Loucy (cell line): ENCODE data around the gene MRGPRE.
"Not testable (repeated sequence)": the region's sequence is repeated elsewhere in the genome, so short reads cannot be mapped to it uniquely, and the experiment has no call there.

Experiments used
- H2AFZ ChIP-seq: fragments of 200-600 bp; sonication (generic); 2 replicates; pipeline ENCODE4 v1.6.0; 2016; ENCODE audit warnings: antibody characterized with exemption, mild to moderate bottlenecking, low read length, moderate library complexity
- H3F3A ChIP-seq: fragments of 200-600 bp; 2 replicates; pipeline ENCODE4 v1.6.0; 2016; ENCODE audit warnings: antibody characterized with exemption, low read depth, mild to moderate bottlenecking
- H3K27me3 ChIP-seq: fragments of 200-600 bp; sonication (generic); 2 replicates; pipeline ENCODE4 v1.6.1; 2014; ENCODE audit warnings: low read length, mild to moderate bottlenecking; ENCODE audit not compliant: insufficient read depth, poor library complexity, severe bottlenecking
- H3K36me3 ChIP-seq: fragments of 200-600 bp; sonication (generic); 2 replicates; pipeline ENCODE4 v1.6.1; 2016; ENCODE audit warnings: low read length; ENCODE audit not compliant: insufficient read depth
- H3K4me1 ChIP-seq: fragments of 200-600 bp; sonication (generic); 2 replicates; pipeline ENCODE4 v1.5.1; 2014; ENCODE audit warnings: low read length, mild to moderate bottlenecking; ENCODE audit not compliant: insufficient read depth, poor library complexity, severe bottlenecking
- H3K4me2 ChIP-seq: fragments of 200-600 bp; sonication (generic); 2 replicates; pipeline ENCODE4 v1.6.0; 2014; ENCODE audit warnings: antibody characterized with exemption, low read length, low read depth, mild to moderate bottlenecking; ENCODE audit not compliant: poor library complexity, severe bottlenecking
- H3K4me3 ChIP-seq: fragments of 200-600 bp; sonication (generic); 2 replicates; pipeline ENCODE4 v1.5.1; 2014; ENCODE audit warnings: low read length, mild to moderate bottlenecking, mixed read lengths; ENCODE audit not compliant: poor library complexity, severe bottlenecking
- H3K79me2 ChIP-seq: fragments of 200-600 bp; sonication (generic); 2 replicates; pipeline ENCODE4 v1.6.1; 2014; ENCODE audit warnings: low read length; ENCODE audit not compliant: insufficient read depth
- H3K9ac ChIP-seq: fragments of 200-600 bp; sonication (generic); 2 replicates; pipeline ENCODE4 v1.6.0; 2014; ENCODE audit warnings: mild to moderate bottlenecking, low read depth, low read length, moderate library complexity; ENCODE audit not compliant: poor library complexity, severe bottlenecking
- H3K9me2 ChIP-seq: fragments of 200-600 bp; sonication (generic); replicated peaks from 2 replicates; pipeline ENCODE4 v1.6.1; 2016; ENCODE audit warnings: low read depth, low read length, mixed read lengths
- H3K9me3 ChIP-seq: fragments of 200-600 bp; sonication (generic); 2 replicates; pipeline ENCODE4 v1.6.1; 2014; ENCODE audit warnings: mild to moderate bottlenecking, antibody characterized with exemption, low read length, low read depth; ENCODE audit not compliant: insufficient read depth
- H4K20me1 ChIP-seq: fragments of 200-600 bp; sonication (generic); 2 replicates; pipeline ENCODE4 v1.6.0; 2014; ENCODE audit warnings: antibody characterized with exemption, low read length, mild to moderate bottlenecking; ENCODE audit not compliant: insufficient read depth, poor library complexity, severe bottlenecking
- EZH2phosphoT487 ChIP-seq: fragments of 200-600 bp; IDR thresholded peaks from 2 replicates; pipeline ENCODE4 v1.6.1; 2018; ENCODE audit warnings: antibody characterized with exemption, mild to moderate bottlenecking, moderate library complexity, borderline replicate concordance
- TF ChIP-seq, protein P1 (sequence below): fragments of 200-600 bp; sonication (generic); conservative IDR thresholded peaks from 2 replicates; pipeline ENCODE4 v1.5.1; 2014; ENCODE audit warnings: mild to moderate bottlenecking, antibody characterized with exemption, low read length

MRGPRE gene

DNA sequence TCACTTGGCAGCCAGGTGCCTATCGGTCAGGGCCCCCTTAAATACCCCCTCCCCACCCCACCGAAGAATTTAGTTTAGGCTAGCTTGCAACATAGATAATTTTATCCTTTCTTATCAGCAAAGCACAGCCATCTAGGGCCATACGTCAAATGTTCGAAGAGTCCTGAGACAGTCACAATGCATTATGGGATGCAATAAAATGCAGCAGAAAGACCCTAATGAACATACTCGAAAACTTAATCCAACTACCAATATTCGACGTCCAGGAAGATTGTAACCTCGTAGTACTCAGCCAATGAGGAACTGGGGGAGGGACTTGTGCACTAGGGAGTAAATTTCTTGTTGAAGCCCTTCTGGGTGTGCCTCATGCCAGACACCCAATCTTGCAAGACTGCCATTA lies 29.6 kb upstream of the MRGPRE start:
- H3K4me3 ChIP-seq, H3K4me1 ChIP-seq, H3K79me2 ChIP-seq, H2AFZ ChIP-seq, H3F3A ChIP-seq, H3K36me3 ChIP-seq, H3K4me2 ChIP-seq, H3K9me3 ChIP-seq, H3K9ac ChIP-seq, H3K27me3 ChIP-seq, H4K20me1 ChIP-seq, H3K9me2 ChIP-seq: not testable (repeated sequence)

GRCh38 chr11:3257509-3257908 lies 25.3 kb upstream of the MRGPRE start:
- H3F3A ChIP-seq, H3K9ac ChIP-seq, H3K9me2 ChIP-seq, H2AFZ ChIP-seq, H3K4me1 ChIP-seq, H3K4me2 ChIP-seq, H3K9me3 ChIP-seq, H4K20me1 ChIP-seq, H3K79me2 ChIP-seq, H3K4me3 ChIP-seq, H3K27me3 ChIP-seq, H3K36me3 ChIP-seq: not testable (repeated sequence)

DNA sequence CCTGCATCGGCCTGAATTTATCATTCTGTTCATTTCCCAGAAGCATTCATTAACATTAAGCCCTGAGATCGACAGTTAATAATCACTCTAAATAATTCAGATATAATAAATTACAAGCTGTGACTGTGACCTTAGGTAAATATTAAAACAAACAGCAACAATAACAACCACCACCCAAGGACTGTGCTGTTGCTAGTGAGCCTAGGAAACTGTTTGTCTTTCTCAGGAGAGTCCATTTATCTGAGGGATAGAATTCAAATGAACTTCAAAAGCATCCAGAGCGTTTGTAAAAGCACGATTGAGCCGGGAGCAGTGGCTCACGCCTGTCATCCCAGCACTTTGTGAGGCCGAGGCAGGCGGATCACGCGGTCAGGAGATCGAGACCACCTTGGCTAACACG lies 23.0 kb upstream of the MRGPRE start:
- not testable (repeated sequence) for H3K27me3 ChIP-seq, H3F3A ChIP-seq, H3K79me2 ChIP-seq, H4K20me1 ChIP-seq, H3K4me2 ChIP-seq, H3K9me3 ChIP-seq, H3K36me3 ChIP-seq, H3K9ac ChIP-seq, H3K4me3 ChIP-seq, H3K4me1 ChIP-seq, H2AFZ ChIP-seq, H3K9me2 ChIP-seq

DNA sequence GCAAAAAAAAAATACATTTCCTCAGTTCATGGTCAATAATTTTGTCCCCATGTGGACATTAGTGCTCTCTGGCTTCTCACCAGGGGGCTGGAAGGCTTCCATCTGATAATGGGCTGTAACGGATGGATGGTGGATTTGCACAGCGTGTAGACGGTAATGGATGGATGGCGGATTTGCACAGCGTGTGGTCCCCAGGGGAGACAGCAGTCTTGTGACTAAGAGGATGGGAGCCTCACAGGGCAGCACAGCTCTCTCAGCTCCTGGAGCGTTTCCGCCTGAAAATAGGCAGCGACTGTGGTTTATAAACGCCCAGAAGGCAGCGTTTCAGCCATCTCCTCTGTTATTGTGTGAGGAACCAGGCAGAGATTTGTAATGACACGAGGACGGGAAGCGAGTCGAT lies 22.6 kb upstream of the MRGPRE start:
- H2AFZ ChIP-seq, H3K4me1 ChIP-seq, H3K27me3 ChIP-seq, H3K9me2 ChIP-seq, H3K9me3 ChIP-seq, H3K4me2 ChIP-seq, H3K36me3 ChIP-seq, H4K20me1 ChIP-seq, H3K4me3 ChIP-seq, H3K79me2 ChIP-seq, H3K9ac ChIP-seq, H3F3A ChIP-seq: not testable (repeated sequence)

DNA sequence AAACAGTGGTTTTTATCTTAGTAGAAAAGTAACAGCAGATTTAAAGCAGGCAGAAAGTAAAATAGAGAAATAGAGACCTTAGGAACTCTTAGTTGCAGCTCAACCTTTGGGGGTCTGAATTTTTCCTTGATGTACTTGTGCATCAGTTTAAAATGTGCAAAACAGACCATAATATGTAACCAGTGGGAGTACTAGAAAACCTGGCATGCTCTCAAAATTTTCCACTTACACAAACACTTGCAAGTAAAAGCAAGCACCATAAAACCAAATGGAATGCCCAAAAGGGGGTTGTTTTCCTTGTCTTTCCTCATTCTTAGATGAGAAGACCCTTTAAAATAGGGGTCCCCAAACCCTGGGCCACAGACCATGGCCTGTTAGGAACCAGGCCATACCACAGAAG lies 12.9 kb upstream of the MRGPRE start:
- Histone ChIP-seq H3K27me3 (no peaks in the 10 kb centered on the region), H3K4me2 (no peak overlapping the region), H3K36me3 (no peaks in the 10 kb centered on the region), H2AFZ (no peak overlapping the region), H3K4me3 (no peak overlapping the region), H4K20me1 (no peaks in the 10 kb centered on the region), H3K79me2 (no peaks in the 10 kb centered on the region), H3K9me3 (no peaks in the 10 kb centered on the region), H3K9me2 (no peaks in the 10 kb centered on the region), H3F3A (no peaks in the 10 kb centered on the region), H3K9ac (no peak overlapping the region), H3K4me1 (no peaks in the 10 kb centered on the region)
- TF ChIP-seq, protein P1, sequence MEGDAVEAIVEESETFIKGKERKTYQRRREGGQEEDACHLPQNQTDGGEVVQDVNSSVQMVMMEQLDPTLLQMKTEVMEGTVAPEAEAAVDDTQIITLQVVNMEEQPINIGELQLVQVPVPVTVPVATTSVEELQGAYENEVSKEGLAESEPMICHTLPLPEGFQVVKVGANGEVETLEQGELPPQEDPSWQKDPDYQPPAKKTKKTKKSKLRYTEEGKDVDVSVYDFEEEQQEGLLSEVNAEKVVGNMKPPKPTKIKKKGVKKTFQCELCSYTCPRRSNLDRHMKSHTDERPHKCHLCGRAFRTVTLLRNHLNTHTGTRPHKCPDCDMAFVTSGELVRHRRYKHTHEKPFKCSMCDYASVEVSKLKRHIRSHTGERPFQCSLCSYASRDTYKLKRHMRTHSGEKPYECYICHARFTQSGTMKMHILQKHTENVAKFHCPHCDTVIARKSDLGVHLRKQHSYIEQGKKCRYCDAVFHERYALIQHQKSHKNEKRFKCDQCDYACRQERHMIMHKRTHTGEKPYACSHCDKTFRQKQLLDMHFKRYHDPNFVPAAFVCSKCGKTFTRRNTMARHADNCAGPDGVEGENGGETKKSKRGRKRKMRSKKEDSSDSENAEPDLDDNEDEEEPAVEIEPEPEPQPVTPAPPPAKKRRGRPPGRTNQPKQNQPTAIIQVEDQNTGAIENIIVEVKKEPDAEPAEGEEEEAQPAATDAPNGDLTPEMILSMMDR: no peak
- no peak for TF ChIP-seq EZH2phosphoT487
